Uterus (tissue), 2 donors: ENCODE results near the gene ZNF410.

Source experiments
- POLR2A ChIP-seq, 2 donors: fragments of 450-650 bp; IDR thresholded peaks; one replicate each; pipeline ENCODE4 v1.6.1; 2016; ENCODE audit warnings: antibody characterized with exemption in 2 of 2, mild to moderate bottlenecking in 1 of 2, moderate library complexity in 1 of 2
- TF ChIP-seq, protein P1 (sequence below), 4 experiments: fragments of 200-600 bp in 2 of 4; fragments of 450-650 bp in 2 of 4; sonication (generic) in 2 of 4; IDR thresholded peaks; one replicate each; pipeline ENCODE4 v1.5.1; 2016 to 2019; ENCODE audit warnings: antibody characterized with exemption in 4 of 4, mild to moderate bottlenecking in 2 of 4, moderate library complexity in 1 of 4

DNA sequence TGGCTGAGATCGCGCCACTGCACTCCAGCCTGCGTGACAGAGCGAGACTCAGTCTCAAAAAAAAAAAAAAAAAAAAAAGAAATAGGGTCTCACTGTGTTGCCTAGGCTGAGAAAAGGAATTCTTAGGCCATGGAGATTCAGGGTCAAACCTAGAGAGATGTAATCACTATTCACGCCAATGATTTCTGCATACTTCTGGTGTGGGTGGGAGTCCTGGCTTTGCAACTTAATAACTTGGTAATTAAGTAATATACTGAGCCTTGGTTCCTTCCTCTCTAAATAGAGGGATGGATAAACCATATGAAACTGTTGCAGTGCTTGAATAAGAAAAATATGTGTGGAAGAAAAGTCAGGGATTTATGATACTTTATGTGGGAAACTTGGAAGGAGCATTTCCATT lies 2.7 kb downstream of the ZNF410 start:
- TF ChIP-seq, protein P1, sequence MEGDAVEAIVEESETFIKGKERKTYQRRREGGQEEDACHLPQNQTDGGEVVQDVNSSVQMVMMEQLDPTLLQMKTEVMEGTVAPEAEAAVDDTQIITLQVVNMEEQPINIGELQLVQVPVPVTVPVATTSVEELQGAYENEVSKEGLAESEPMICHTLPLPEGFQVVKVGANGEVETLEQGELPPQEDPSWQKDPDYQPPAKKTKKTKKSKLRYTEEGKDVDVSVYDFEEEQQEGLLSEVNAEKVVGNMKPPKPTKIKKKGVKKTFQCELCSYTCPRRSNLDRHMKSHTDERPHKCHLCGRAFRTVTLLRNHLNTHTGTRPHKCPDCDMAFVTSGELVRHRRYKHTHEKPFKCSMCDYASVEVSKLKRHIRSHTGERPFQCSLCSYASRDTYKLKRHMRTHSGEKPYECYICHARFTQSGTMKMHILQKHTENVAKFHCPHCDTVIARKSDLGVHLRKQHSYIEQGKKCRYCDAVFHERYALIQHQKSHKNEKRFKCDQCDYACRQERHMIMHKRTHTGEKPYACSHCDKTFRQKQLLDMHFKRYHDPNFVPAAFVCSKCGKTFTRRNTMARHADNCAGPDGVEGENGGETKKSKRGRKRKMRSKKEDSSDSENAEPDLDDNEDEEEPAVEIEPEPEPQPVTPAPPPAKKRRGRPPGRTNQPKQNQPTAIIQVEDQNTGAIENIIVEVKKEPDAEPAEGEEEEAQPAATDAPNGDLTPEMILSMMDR (IDR thresholded peaks at IDR 0.05) = no peak
- TF ChIP-seq POLR2A (IDR thresholded peaks at IDR 0.05) = no peak
